ENCODE results near the gene C1orf52.

The C1orf52 gene

DNA sequence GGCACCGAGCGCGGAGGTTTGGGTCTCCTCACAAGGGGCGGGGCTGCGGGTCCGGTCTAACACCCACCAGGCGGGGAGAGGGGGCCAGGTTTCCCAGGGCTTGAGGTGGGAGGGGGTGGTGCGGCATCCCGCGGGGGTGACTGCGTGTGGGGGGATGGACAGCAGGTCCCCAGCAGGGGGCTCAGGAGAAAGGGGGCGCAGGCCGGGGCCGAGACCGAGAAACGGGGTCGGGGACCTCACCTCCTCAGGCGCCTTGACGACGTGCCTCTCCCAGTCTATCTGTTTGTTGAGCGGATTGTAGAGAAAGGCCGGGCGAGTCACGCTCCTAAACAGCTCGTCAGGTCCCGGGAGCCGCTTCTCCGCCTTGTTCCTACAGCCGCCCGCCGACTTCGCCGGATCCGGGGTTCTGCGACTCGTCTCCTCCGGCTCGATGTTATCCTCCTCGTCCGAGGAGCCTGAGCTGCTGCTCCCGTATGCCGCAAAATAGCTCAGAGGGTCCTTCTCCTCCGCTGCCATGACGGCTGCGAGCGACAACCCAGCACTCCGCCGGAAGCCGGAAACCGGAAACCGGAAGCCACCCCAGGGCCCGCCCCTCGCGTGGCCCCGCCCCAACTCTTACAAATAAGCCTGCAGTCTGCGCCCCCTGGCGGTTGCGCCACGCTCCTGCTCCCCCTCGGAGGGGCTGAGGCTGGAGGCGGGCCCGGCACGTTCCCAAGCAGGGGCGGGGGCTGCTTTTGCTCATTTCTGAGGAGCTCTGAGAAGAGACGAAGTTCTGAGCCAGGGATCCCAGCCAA, at the start of gene C1orf52:
Gene C1orf52, minus strand, starts transcription at position 545 of the 794 bp plus-strand sequence. Its CDS starts 29 bp downstream, at position 516.
- peak within 1 kb of the TSS; percentile 73 for H3K27ac ChIP-seq
- TF ChIP-seq, protein P1, sequence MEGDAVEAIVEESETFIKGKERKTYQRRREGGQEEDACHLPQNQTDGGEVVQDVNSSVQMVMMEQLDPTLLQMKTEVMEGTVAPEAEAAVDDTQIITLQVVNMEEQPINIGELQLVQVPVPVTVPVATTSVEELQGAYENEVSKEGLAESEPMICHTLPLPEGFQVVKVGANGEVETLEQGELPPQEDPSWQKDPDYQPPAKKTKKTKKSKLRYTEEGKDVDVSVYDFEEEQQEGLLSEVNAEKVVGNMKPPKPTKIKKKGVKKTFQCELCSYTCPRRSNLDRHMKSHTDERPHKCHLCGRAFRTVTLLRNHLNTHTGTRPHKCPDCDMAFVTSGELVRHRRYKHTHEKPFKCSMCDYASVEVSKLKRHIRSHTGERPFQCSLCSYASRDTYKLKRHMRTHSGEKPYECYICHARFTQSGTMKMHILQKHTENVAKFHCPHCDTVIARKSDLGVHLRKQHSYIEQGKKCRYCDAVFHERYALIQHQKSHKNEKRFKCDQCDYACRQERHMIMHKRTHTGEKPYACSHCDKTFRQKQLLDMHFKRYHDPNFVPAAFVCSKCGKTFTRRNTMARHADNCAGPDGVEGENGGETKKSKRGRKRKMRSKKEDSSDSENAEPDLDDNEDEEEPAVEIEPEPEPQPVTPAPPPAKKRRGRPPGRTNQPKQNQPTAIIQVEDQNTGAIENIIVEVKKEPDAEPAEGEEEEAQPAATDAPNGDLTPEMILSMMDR (conservative IDR thresholded peaks at IDR 0.05): peak; percentile 98

GRCh38 chr1:85308833-85309350, 49.4 kb upstream of the C1orf52 start:
- TF ChIP-seq, protein P1 (conservative IDR thresholded peaks at IDR 0.05): no peak
- no peak overlapping the region for H3K27ac ChIP-seq

DNA sequence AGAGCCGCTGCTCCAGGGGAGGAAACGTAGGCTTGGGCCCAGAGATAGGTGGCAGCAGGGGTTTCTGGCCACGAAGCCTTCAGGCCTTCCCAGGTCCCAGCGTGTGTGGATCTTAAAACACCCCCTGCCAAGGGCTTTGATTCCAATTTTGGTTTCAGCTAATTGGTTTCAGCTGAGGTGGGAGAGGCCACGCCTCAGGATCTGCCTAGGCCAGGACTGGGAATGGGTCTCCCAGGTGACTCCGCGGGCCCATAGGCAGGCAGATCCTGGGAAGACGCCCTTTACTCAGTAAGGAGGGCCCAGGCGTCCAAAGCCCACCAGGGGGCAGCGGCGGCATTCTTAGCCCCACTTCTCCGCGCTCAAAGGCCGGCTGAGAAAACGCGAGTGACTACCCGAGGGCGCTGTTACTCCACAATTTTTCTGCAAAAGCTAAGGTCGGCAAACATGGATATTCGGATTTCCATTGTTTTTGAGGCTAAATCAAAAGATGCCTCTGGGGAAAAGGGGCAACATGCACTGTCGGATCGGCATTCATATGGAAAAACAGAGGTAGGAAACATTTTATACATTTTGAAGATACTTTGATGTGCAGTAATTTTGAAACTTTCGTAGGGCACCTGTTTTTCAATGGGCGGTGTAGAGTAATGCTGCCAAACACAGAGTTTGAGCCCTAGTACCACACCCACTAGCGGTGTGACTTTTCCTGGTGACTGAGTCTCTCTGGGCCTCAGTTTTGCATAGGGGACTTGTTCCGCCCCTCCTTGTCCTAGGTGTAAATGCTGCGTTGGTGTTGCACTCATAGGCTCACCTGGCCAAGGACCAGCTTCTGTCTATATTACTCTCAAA, 48.7 kb upstream of the C1orf52 start:
- no peak overlapping the region for H3K27ac ChIP-seq

GRCh38 chr1:85306236-85306635, 46.8 kb upstream of the C1orf52 start:
- TF ChIP-seq, protein P1 (conservative IDR thresholded peaks at IDR 0.05): no peak
- no peak overlapping the region for H3K27ac ChIP-seq

More for the DNA sequence above, 48.7 kb upstream of the C1orf52 start:
- TF ChIP-seq, protein P1 (conservative IDR thresholded peaks at IDR 0.05): peak; percentile 94

GRCh38 chr1:85303440-85304162, 44.1 kb upstream of the C1orf52 start:
- TF ChIP-seq, protein P1 (conservative IDR thresholded peaks at IDR 0.05): no peak
- H3K27ac ChIP-seq: no peak overlapping the region

- TF ChIP-seq, protein P1 (conservative IDR thresholded peaks at IDR 0.05): no peak
Measured at GRCh38 chr1:85300140-85300539, 40.7 kb upstream of the C1orf52 start.

More at GRCh38 chr1:85300140-85300539, 40.7 kb upstream of the C1orf52 start:
- H3K27ac ChIP-seq: no peak overlapping the region

Data from VCaP (cell line).